Chondrocyte (in vitro differentiated cells): ENCODE results near the gene GUCY1A2. TPM values are rescaled to one million over a fixed set of nuclear protein-coding genes. Genes with fewer than 3 reads are reported as not detected.

Source experiments
- DNase-seq: peaks from one replicate; pipeline ENCODE4 v3.0.0; 2021; ENCODE audit warnings: mixed read lengths, low spot score
- H3K27ac Mint-ChIP-seq: one replicate; pipeline ENCODE4 v1.8.0; 2021; ENCODE audit warnings: mild to moderate bottlenecking, moderate library complexity, mixed read lengths; ENCODE audit not compliant: unreplicated experiment
- H3K27me3 Mint-ChIP-seq: 2 replicates; pipeline ENCODE4 v1.8.0; 2021; ENCODE audit warnings: low read depth, mixed read lengths
- H3K36me3 Mint-ChIP-seq: 2 replicates; pipeline ENCODE4 v1.8.0; 2021; ENCODE audit warnings: low read depth, mixed read lengths
- H3K4me1 Mint-ChIP-seq: 2 replicates; pipeline ENCODE4 v1.8.0; 2021; ENCODE audit warnings: low read depth, mild to moderate bottlenecking, mixed read lengths
- H3K4me3 Mint-ChIP-seq: one replicate; pipeline ENCODE4 v1.8.0; 2021; ENCODE audit warnings: mild to moderate bottlenecking, moderate library complexity, mixed read lengths; ENCODE audit not compliant: unreplicated experiment
- H3K9me3 Mint-ChIP-seq: 2 replicates; pipeline ENCODE4 v1.8.0; 2021; ENCODE audit warnings: low read depth, mixed read lengths
- total RNA-seq: library from RNA; stranded (reverse); gene quantifications from 3 replicates; pipeline ENCODE4 v1.2.1, GENCODE V29; 2021
- TF ChIP-seq, protein P1 (sequence below): fragments of 200-600 bp; sonication (generic); IDR thresholded peaks from 2 replicates; pipeline ENCODE4 v1.5.0; 2021; ENCODE audit warnings: antibody characterized with exemption, mild to moderate bottlenecking, moderate library complexity

Gene GUCY1A2
- total RNA-seq, 1 donor from 2014 or later = 17.4 TPM

GRCh38 chr11:106691807-106692365, 326.4 kb downstream of the GUCY1A2 start:
- Mint-ChIP-seq H3K36me3 (no peaks in the 10 kb centered on the region), H3K4me3 (no peak overlapping the region)

GRCh38 chr11:106690923-106691322, 327.4 kb downstream of the GUCY1A2 start:
- TF ChIP-seq, protein P1, sequence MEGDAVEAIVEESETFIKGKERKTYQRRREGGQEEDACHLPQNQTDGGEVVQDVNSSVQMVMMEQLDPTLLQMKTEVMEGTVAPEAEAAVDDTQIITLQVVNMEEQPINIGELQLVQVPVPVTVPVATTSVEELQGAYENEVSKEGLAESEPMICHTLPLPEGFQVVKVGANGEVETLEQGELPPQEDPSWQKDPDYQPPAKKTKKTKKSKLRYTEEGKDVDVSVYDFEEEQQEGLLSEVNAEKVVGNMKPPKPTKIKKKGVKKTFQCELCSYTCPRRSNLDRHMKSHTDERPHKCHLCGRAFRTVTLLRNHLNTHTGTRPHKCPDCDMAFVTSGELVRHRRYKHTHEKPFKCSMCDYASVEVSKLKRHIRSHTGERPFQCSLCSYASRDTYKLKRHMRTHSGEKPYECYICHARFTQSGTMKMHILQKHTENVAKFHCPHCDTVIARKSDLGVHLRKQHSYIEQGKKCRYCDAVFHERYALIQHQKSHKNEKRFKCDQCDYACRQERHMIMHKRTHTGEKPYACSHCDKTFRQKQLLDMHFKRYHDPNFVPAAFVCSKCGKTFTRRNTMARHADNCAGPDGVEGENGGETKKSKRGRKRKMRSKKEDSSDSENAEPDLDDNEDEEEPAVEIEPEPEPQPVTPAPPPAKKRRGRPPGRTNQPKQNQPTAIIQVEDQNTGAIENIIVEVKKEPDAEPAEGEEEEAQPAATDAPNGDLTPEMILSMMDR = no peak
- no peak for DNase-seq
- H3K27me3 Mint-ChIP-seq = no peaks in the 10 kb centered on the region
- H3K4me3 Mint-ChIP-seq = no peak overlapping the region
- no peak overlapping the region for H3K27ac Mint-ChIP-seq
- no peaks in the 10 kb centered on the region for H3K9me3 Mint-ChIP-seq
- H3K4me1 Mint-ChIP-seq = peaks cover 13% of the 10 kb centered on the region
- no peaks in the 10 kb centered on the region for H3K36me3 Mint-ChIP-seq

More at GRCh38 chr11:106691807-106692365, 326.4 kb downstream of the GUCY1A2 start:
- H3K27me3 Mint-ChIP-seq = no peaks in the 10 kb centered on the region
- no peaks in the 10 kb centered on the region for H3K9me3 Mint-ChIP-seq
- TF ChIP-seq, protein P1 = no peak
- no peak for DNase-seq
- no peak overlapping the region for H3K27ac Mint-ChIP-seq
- H3K4me1 Mint-ChIP-seq = peaks cover 20% of the 10 kb centered on the region

DNA sequence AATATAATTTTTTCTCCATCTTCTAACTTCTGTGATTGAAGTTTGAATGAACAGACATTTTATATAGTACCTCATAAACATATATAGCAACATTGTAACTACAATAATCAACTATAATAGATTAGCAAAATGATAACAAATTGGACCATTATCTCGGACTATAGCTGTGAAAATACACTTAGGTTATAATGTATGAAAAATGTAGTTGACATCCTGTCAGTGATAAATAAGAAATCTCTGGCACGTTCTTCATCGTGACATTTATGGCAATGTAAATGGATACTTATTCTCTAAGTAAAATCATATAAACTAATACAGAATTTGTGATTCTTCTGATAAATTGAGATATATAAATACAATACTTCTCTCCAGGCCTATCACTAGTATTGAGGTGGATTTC, 333.3 kb downstream of the GUCY1A2 start:
- Mint-ChIP-seq H3K4me3 (no peak overlapping the region), H3K4me1 (peaks cover under 1% of the 10 kb centered on the region), H3K9me3 (no peaks in the 10 kb centered on the region), H3K36me3 (peaks cover 2% of the 10 kb centered on the region), H3K27ac (no peak overlapping the region), H3K27me3 (no peaks in the 10 kb centered on the region)
- DNase-seq = no peak
- TF ChIP-seq, protein P1 = no peak

- Mint-ChIP-seq H3K4me1 (peaks cover 7% of the 10 kb centered on the region), H3K4me3 (no peak overlapping the region), H3K9me3 (no peaks in the 10 kb centered on the region), H3K36me3 (peaks cover 2% of the 10 kb centered on the region), H3K27me3 (no peaks in the 10 kb centered on the region), H3K27ac (no peak overlapping the region)
- TF ChIP-seq, protein P1 = no peak
- DNase-seq = no peak
Measured at GRCh38 chr11:106683435-106683834, 334.8 kb downstream of the GUCY1A2 start.

GRCh38 chr11:106681435-106681834, 336.8 kb downstream of the GUCY1A2 start:
- Mint-ChIP-seq H3K27me3 (peaks cover 4% of the 10 kb centered on the region), H3K27ac (no peak overlapping the region), H3K4me1 (peaks cover 7% of the 10 kb centered on the region), H3K36me3 (peaks cover 3% of the 10 kb centered on the region), H3K4me3 (no peak overlapping the region), H3K9me3 (no peaks in the 10 kb centered on the region)
- DNase-seq = no peak
- TF ChIP-seq, protein P1 = no peak
